KMS-11 (cell line): ENCODE data around the gene RDH14.

ENCODE experiments used
- H2AFZ ChIP-seq: fragments of 200-600 bp; sonication (generic); 2 replicates; pipeline ENCODE4 v1.6.1; 2016; ENCODE audit warnings: antibody characterized with exemption, mixed run types, low read depth
- H3K27ac ChIP-seq: fragments of 200-600 bp; sonication (generic); 2 replicates; pipeline ENCODE4 v1.6.1; 2016; ENCODE audit warnings: mild to moderate bottlenecking, mixed run types
- H3K27me3 ChIP-seq: fragments of 200-600 bp; sonication (generic); 2 replicates; pipeline ENCODE4 v1.6.1; 2017; ENCODE audit warnings: mild to moderate bottlenecking, low read depth, mixed run types, moderate library complexity; ENCODE audit not compliant: insufficient read depth
- H3K36me3 ChIP-seq: fragments of 200-600 bp; sonication (generic); 2 replicates; pipeline ENCODE4 v1.6.1; 2017; ENCODE audit warnings: mild to moderate bottlenecking, mixed run types; ENCODE audit not compliant: insufficient read depth
- H3K4me1 ChIP-seq: fragments of 200-600 bp; sonication (generic); 2 replicates; pipeline ENCODE4 v1.6.1; 2016; ENCODE audit warnings: mild to moderate bottlenecking, low read depth, mixed run types; ENCODE audit not compliant: poor library complexity, severe bottlenecking
- H3K4me2 ChIP-seq: fragments of 200-600 bp; sonication (generic); 2 replicates; pipeline ENCODE4 v1.7.0; 2016; ENCODE audit warnings: mild to moderate bottlenecking, mixed run types
- H3K4me3 ChIP-seq: fragments of 200-600 bp; sonication (generic); IDR thresholded peaks from 2 replicates; pipeline ENCODE4 v1.6.1; 2017; ENCODE audit warnings: low read depth, low read length, mixed read lengths; ENCODE audit not compliant: insufficient read depth
- H3K79me2 ChIP-seq: fragments of 200-600 bp; sonication (generic); 2 replicates; pipeline ENCODE4 v1.6.1; 2016; ENCODE audit warnings: low read depth, mixed run types; ENCODE audit not compliant: insufficient read depth
- H3K9ac ChIP-seq: fragments of 200-600 bp; sonication (generic); 2 replicates; pipeline ENCODE4 v1.6.1; 2016; ENCODE audit warnings: mild to moderate bottlenecking, mixed run types
- H4K20me1 ChIP-seq: fragments of 200-600 bp; sonication (generic); 2 replicates; pipeline ENCODE4 v1.6.1; 2016; ENCODE audit warnings: mild to moderate bottlenecking, mixed run types; ENCODE audit not compliant: insufficient read depth
- CTCF ChIP-seq: fragments of 200-600 bp; sonication (generic); conservative IDR thresholded peaks from 2 replicates; pipeline ENCODE4 v1.6.1; 2017; ENCODE audit warnings: low read depth, mild to moderate bottlenecking, antibody characterized with exemption, low read length, moderate library complexity, mixed read lengths

RDH14 gene

DNA sequence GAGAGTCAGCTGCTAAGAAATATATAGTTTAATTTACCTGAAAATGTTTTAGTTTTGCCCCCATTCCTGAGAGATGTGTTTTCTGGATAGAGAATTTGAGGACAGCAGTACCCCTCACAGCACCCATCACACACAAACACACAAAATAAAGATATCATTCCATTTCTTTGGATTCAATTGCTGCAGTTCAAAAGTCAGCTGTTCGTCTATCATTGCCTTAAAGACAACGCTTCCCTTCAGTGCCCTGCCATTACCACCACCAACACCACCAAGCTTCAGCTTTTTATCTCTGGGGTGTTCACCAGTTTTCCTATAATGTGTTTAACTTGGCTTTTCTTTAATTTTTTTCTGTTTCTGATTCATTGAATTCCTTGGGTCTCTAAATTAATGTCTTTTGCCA, 49.7 kb downstream of the RDH14 start:
- no peak overlapping the region for H3K4me3 ChIP-seq
- H2AFZ ChIP-seq = no peak overlapping the region
- H3K27me3 ChIP-seq = no peaks in the 10 kb centered on the region
- H3K36me3 ChIP-seq = no peaks in the 10 kb centered on the region
- H3K4me2 ChIP-seq = no peak overlapping the region
- no peaks in the 10 kb centered on the region for H4K20me1 ChIP-seq
- H3K4me1 ChIP-seq = no peaks in the 10 kb centered on the region
- H3K27ac ChIP-seq = no peak overlapping the region
- no peak for TF ChIP-seq CTCF
- no peaks in the 10 kb centered on the region for H3K79me2 ChIP-seq
- H3K9ac ChIP-seq = no peak overlapping the region

GRCh38 chr2:18506883-18507509, 53.5 kb downstream of the RDH14 start:
- Histone ChIP-seq H3K27ac (no peak overlapping the region), H2AFZ (no peak overlapping the region), H3K4me1 (no peaks in the 10 kb centered on the region), H4K20me1 (no peaks in the 10 kb centered on the region), H3K79me2 (no peaks in the 10 kb centered on the region), H3K4me3 (no peak overlapping the region), H3K9ac (no peak overlapping the region), H3K27me3 (no peaks in the 10 kb centered on the region), H3K4me2 (no peak overlapping the region), H3K36me3 (no peaks in the 10 kb centered on the region)
- no peak for TF ChIP-seq CTCF

DNA sequence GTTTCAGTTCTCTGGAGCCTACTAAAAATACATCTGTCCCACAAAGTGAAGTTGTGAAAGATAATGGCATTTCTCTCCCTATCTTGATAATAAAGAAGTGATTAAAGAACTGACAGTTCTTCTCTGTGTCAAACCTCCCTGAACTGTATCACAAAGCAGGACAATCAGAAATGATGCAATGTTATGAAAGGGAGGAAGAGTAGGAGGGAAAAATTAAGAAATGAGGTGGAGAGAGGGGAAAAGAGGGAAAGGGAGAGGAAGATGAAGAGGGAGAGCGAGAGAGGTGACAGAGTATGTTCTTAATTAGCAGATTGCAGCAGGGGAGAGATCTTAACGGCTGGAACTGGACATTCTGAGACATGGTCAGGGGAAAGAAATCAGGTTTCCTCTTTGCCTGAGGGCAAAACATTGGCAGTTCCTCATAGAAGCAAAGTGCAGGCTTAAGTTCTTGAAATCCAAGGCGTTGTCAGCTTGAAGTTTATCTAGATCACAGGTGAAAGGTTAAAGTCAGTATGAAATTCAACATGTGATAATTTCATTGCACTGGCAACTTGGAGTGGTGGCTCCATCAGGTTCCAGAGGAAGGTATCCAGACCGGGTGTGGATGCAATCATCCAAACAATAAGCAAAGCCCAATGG, 54.6 kb downstream of the RDH14 start:
- H3K4me1 ChIP-seq = no peaks in the 10 kb centered on the region
- H3K27me3 ChIP-seq = no peaks in the 10 kb centered on the region
- TF ChIP-seq CTCF = no peak
- no peak overlapping the region for H3K4me3 ChIP-seq
- no peak overlapping the region for H2AFZ ChIP-seq
- H3K27ac ChIP-seq = no peak overlapping the region
- no peaks in the 10 kb centered on the region for H3K79me2 ChIP-seq
- H3K9ac ChIP-seq = no peak overlapping the region
- no peaks in the 10 kb centered on the region for H4K20me1 ChIP-seq
- H3K36me3 ChIP-seq = no peaks in the 10 kb centered on the region
- no peak overlapping the region for H3K4me2 ChIP-seq
